Measurements from ENCODE around the gene CLOCK. TPM values are rescaled to one million over a fixed set of nuclear protein-coding genes. Genes with fewer than 3 reads are reported as not detected.

Gene CLOCK
- total and polyA plus RNA-seq, 2 of the 8 experiments (the other 6 are each of a cell fraction or from before 2014, with no cell fraction given), result 7.7 to 24.2 TPM

DNA sequence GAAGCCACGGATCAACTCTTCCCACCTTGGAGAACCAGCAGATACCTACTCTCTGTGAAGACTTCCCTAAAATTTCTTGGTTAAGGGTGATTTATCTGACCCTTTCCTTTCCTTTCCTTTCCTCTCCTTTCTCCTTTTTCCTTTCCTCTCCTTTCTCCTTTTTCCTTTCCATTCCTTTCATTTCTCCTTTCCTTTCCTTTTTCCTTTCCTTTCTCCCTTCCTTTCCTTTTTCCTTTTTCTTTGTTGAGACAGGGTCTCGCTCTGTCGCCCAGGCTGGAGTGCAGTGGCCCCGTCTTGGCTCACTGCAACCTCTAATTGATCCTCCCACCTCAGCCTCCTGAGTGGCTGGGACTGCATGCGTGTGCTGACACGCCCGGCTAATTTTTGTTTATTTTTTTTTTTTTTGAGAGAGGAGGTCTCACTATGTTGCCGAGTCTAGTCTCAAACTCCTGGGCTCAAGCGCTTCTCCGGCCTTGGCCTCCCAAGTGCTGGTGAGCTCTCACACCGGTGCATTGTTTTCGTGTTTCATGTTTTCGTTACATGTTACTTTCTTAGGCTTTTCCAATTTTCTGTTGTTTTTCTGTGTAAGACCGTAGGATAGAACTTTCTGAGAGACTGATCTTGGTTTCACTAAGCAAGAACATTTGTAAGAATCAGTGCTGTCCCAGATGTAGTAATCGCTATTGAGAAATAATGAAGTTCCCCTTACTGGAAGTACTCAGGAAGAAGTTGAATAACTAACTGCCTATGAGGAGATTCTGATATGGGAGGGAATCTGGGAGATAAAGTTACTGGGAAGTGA lies 149.0 kb downstream of the CLOCK start:
- Histone ChIP-seq H3K36me3 (ENCODE audit: control insufficient read depth in 2 of 4, insufficient read depth in 4 of 4, low read length in 3 of 4) (peaks cover 0 to 25% (median 1%) of the 10 kb centered on the region in 4 experiments; a peak in 2 of 8 replicates), H4K20me1 (replicated peaks in 1 of 2; ENCODE audit: control insufficient read depth in 1 of 2, insufficient read depth in 2 of 2, low read length in 2 of 2) (peaks cover 12 to 15% of the 10 kb centered on the region in 2 experiments), H3K4me3 (ENCODE audit: extremely low read depth in 1 of 4, insufficient read depth in 2 of 4, low read depth in 3 of 4, low read length in 4 of 4) (peak overlapping the region; percentile 74 to 87 (median 79); a peak in 7 of 8 replicates), H4K8ac (ENCODE audit: extremely low read depth, insufficient read depth, low read length) (no peak overlapping the region), H3K9me3 (ENCODE audit: insufficient read depth in 2 of 2, low read depth in 1 of 2, low read length in 1 of 2) (no peaks in the 10 kb centered on the region), H4K5ac (ENCODE audit: insufficient read length, low read depth, low read length) (no peak overlapping the region), H3K23me2 (ENCODE audit: low read depth, low read length) (peaks cover 18% of the 10 kb centered on the region), H3K14ac (ENCODE audit: insufficient read length) (no peak overlapping the region), H3K4me2 (ENCODE audit: insufficient read depth in 1 of 2, low read depth in 2 of 2, low read length in 2 of 2) (peak overlapping the region; percentile 81 to 97), H3K9ac (replicated peaks in 1 of 4; ENCODE audit: extremely low read depth in 1 of 4, low read depth in 3 of 4, low read length in 3 of 4) (peak overlapping the region in 2 of 4 experiments; percentile 53 to 90; a peak in 2 of 7 replicates), H3K27ac (ENCODE audit: low read depth, low read length) (no peak overlapping the region), H3K23ac (ENCODE audit: insufficient read length) (no peak overlapping the region), H3K79me2 (ENCODE audit: control insufficient read depth in 1 of 2, insufficient read depth in 2 of 2, low read length in 2 of 2) (peaks cover 33 to 58% of the 10 kb centered on the region in 2 experiments), H3K79me1 (ENCODE audit: low read depth, low read length) (peaks cover 4% of the 10 kb centered on the region), H3K18ac (ENCODE audit: extremely low read depth, low read length) (no peak overlapping the region), H3K27me3 (replicated peaks in 1 of 4; ENCODE audit: control insufficient read depth in 3 of 4, extremely low read depth in 1 of 4, insufficient read depth in 3 of 4, low read length in 3 of 4) (no peaks in the 10 kb centered on the region), H3K4me1 (replicated peaks in 1 of 4; ENCODE audit: control insufficient read depth in 3 of 4, insufficient read depth in 4 of 4, low read length in 3 of 4) (peaks cover 0 to 6% (median under 1%) of the 10 kb centered on the region in 4 experiments; a peak in 2 of 7 replicates), H2BK12ac (ENCODE audit: low read depth, low read length) (no peak overlapping the region), H2BK20ac (ENCODE audit: low read length) (no peak overlapping the region), H2AK5ac (ENCODE audit: low read depth, low read length) (no peak overlapping the region), H2BK120ac (replicated peaks; ENCODE audit: low read depth, low read length) (no peak overlapping the region), H4K91ac (replicated peaks; ENCODE audit: insufficient read length, low read length) (no peak overlapping the region), H3K4ac (replicated peaks; ENCODE audit: insufficient read length, low read depth, low read length) (no peak overlapping the region), H2BK5ac (ENCODE audit: low read depth, low read length) (no peak overlapping the region), H3K56ac (replicated peaks; ENCODE audit: insufficient read length, low read depth, low read length) (no peak overlapping the region), H2BK15ac (ENCODE audit: low read length) (no peak overlapping the region), H2AFZ (ENCODE audit: low read length) (no peak overlapping the region)
- peak; percentile 62 for FAIRE-seq
- ChIA-PET CTCF (ENCODE audit: partially characterized antibody) (interaction anchor here (0.8 kb wide), 1 partner anchor 9 kb away, joined by 6 read pairs; no protein-coding TSS in a partner anchor), POLR2A (ENCODE audit: partially characterized antibody) (interaction anchor here (0.6 to 3.6 kb wide), 4 partner anchors 8 to 20 kb away, joined by 3 to 19 read pairs (median 11); no protein-coding TSS in a partner anchor)
- TF ChIP-seq TCF12 (IDR thresholded peaks at IDR 0.05; ENCODE audit: low read depth, low read length) (no peak), POLR2A (IDR thresholded peaks at IDR 0.05; ENCODE audit: control extremely low read depth in 1 of 2, low read depth in 2 of 2, low read length in 2 of 2) (no peak), POLR2AphosphoS5 (IDR thresholded peaks at IDR 0.05; ENCODE audit: low read depth, low read length) (no peak), CHD2 (IDR thresholded peaks at IDR 0.05; ENCODE audit: low read length) (no peak), KDM5A (IDR thresholded peaks at IDR 0.05; ENCODE audit: low read length) (no peak)
- WGBS, 2 experiments (ENCODE audit: extremely low coverage in 1 of 2, insufficient coverage in 1 of 2, insufficient read length in 1 of 2, insufficient replicate concordance in 2 of 2, low coverage in 1 of 2, low lambda C conversion rate in 2 of 2, missing lambda C conversion rate in 1 of 2), result 49% methylated on average over 15 of the region's 15 CpGs; no CpG with 5 or more reads in 1 of the 2 experiments
- DNase-seq (ENCODE audit: low read depth in 1 of 2, low spot score in 2 of 2), result no peak

Measured in H1 (cell line).